MM.1S (cell line): ENCODE measurements around the gene USP24.

Source experiments
- CTCF ChIP-seq: fragments of 300-600 bp; sonication (generic); IDR thresholded peaks from 2 replicates; pipeline ENCODE4 v1.5.1; 2016; ENCODE audit warnings: antibody characterized with exemption, low read length, mixed read lengths
- EZH2 ChIP-seq: fragments of 300-600 bp; sonication (generic); optimal IDR thresholded peaks from 2 replicates; pipeline ENCODE3; 2017; ENCODE audit warnings: low read depth, mild to moderate bottlenecking, antibody characterized with exemption, low read length, mixed read lengths
- EZH2phosphoT487 ChIP-seq: fragments of 300-600 bp; sonication (generic); IDR thresholded peaks from 2 replicates; pipeline ENCODE4 v1.6.1; 2018; ENCODE audit warnings: antibody characterized with exemption, low read length

GRCh38 chr1:55155522-55155921, 59.6 kb downstream of the USP24 start:
- no peak for TF ChIP-seq CTCF
- TF ChIP-seq EZH2 = no peak
- TF ChIP-seq EZH2phosphoT487 = no peak
